Esophagus squamous epithelium (tissue), 4 donors: Measurements from ENCODE around the gene STEAP1B.

Source experiments
- CTCF ChIP-seq, 6 experiments: fragments of 450-650 bp in 4 of 6; fragments of 200-600 bp in 2 of 6; sonication (generic) in 2 of 6; IDR thresholded peaks; one replicate each; pipeline ENCODE4 v1.5.1; 2016 to 2019; ENCODE audit warnings: antibody characterized with exemption in 6 of 6, mild to moderate bottlenecking in 4 of 6, moderate library complexity in 4 of 6
- POLR2A ChIP-seq, 4 donors: fragments of 450-650 bp; IDR thresholded peaks; one replicate each; pipeline ENCODE4 v1.6.1; 2017; ENCODE audit warnings: antibody characterized with exemption in 4 of 4, mild to moderate bottlenecking in 4 of 4, moderate library complexity in 3 of 4

- TF ChIP-seq CTCF (IDR thresholded peaks at IDR 0.05), result no peak
- no peak for TF ChIP-seq POLR2A (IDR thresholded peaks at IDR 0.05)
Observed at GRCh38 chr7:22545529-22545928, 45.5 kb upstream of the STEAP1B start.
